Activated CD8-positive, alpha-beta memory T cell treated with anti-CD3 and anti-CD28 coated beads, Interleukin-2, amount 10 ng/mL, durations not matched to agents 7 days and 5 days (primary cell): Measurements from ENCODE around the gene PER1. TPM values are rescaled to one million over a fixed set of nuclear protein-coding genes. Genes with fewer than 3 reads are reported as not detected.
A peak's percentile ranks its signal among the peaks of the same experiment; 100 is the strongest.
"Not testable (repeated sequence)": the region's sequence is repeated elsewhere in the genome, so short reads cannot be mapped to it uniquely, and the experiment has no call there.

Source experiments
- ATAC-seq: fragments of 150-1000 bp; cut with Tn5 transposase; one replicate; pipeline ENCODE4 v1.10.0; 2021; ENCODE audit warnings: moderate library complexity
- CTCF ChIA-PET: fragments of 350-600 bp; sonication (Branson Sonifier 250); formaldehyde crosslinking; loops from one replicate; lab custom pipeline; 2021; ENCODE audit warnings: antibody characterized with exemption; lab: Charles Lee
- DNase-seq: peaks from one replicate; pipeline ENCODE4 v3.0.0-alpha.2; 2020
- H3K27ac Mint-ChIP-seq: one replicate; pipeline ENCODE4 v1.8.0; 2021; ENCODE audit warnings: mild to moderate bottlenecking, mixed read lengths
- H3K27me3 Mint-ChIP-seq: one replicate; pipeline ENCODE4 v1.8.0; 2021; ENCODE audit warnings: mixed read lengths
- H3K36me3 Mint-ChIP-seq: one replicate; pipeline ENCODE4 v1.8.0; 2021; ENCODE audit warnings: mild to moderate bottlenecking, mixed read lengths
- H3K4me1 Mint-ChIP-seq: one replicate; pipeline ENCODE4 v1.8.0; 2021; ENCODE audit warnings: mixed read lengths
- H3K4me3 Mint-ChIP-seq: one replicate; pipeline ENCODE4 v1.8.0; 2021; ENCODE audit warnings: mild to moderate bottlenecking, moderate library complexity, mixed read lengths
- H3K9me3 Mint-ChIP-seq: one replicate; pipeline ENCODE4 v1.8.0; 2022; ENCODE audit warnings: low read depth, mixed read lengths
- total RNA-seq, 2 experiments: library from RNA; stranded (reverse); gene quantifications; one replicate each; pipeline ENCODE4 v1.2.3, GENCODE V29; 2021

Gene PER1
- total RNA-seq, 2 experiments from 2014 or later = 47.3 to 56.4 TPM

GRCh38 chr17:8176998-8177731 is 25.0 kb upstream of the PER1 start:
- CTCF ChIA-PET = interaction anchor here (0.7 to 3.1 kb wide), 6 partner anchors 10 to 433 kb away, joined by 3 to 15 read pairs (median 4); partner anchors contain the start of gene BORCS6

DNA sequence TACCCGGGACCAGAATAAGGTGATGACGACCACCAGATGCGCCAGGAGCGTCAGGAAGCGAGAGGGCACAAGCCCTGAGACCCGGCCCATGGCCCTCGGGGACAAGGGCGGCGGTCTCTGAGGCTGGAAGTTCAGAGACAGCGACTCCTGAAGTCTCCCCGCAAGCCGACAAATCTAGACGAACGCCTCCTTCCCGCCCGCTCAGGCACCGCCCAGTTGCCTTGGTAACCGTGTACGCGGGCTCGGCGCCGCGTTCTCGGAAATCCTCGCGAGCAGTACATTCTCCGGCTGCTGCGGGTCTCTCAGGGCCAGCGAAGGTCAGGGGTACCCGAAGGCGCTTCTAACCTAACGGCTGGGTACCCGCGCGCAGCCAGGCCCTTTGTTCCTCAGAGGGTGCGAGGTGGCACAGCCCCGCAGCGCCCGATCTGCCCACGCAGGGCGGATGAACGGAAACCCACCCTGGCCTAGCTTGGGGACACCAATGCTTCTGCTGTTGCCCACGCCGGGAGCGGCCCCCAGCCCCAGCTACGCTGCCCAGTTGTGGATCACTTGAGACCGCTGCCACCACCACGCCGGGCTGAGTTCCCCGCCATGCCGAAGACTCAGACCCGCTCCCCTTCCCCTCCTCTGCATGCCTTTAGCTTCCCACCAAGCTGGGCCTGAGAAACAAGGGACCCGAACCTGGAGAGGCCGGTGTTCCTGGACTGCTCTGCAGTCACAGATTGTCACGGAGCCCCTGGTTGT is 24.2 kb upstream of the PER1 start, which contains the start of gene TMEM107:
TMEM107 (minus strand) TSS at position 184 of the 744 bp plus-strand sequence; CDS start at position 90, 94 bp downstream.
- no peaks in the 10 kb centered on the region for H3K36me3 Mint-ChIP-seq
- H3K27ac Mint-ChIP-seq = peak within 1 kb of the TSS; percentile 87
- no peaks in the 10 kb centered on the region for H3K27me3 Mint-ChIP-seq
- no peaks in the 10 kb centered on the region for H3K9me3 Mint-ChIP-seq
- DNase-seq (peak; percentile 93), ATAC-seq (peak; percentile 63)
- H3K4me1 Mint-ChIP-seq = peaks cover 43% of the 10 kb centered on the region
- peak within 1 kb of the TSS; percentile 84 for H3K4me3 Mint-ChIP-seq
- CTCF ChIA-PET = interaction anchor here (0.6 to 3.1 kb wide), 7 partner anchors 9 to 660 kb away, joined by 3 to 15 read pairs (median 4); partner anchors contain the start of gene BORCS6

More at GRCh38 chr17:8176998-8177731, 25.0 kb upstream of the PER1 start:
- no peaks in the 10 kb centered on the region for H3K9me3 Mint-ChIP-seq
- peaks cover 42% of the 10 kb centered on the region for H3K4me1 Mint-ChIP-seq
- H3K4me3 Mint-ChIP-seq = peak overlapping the region; percentile 84
- H3K36me3 Mint-ChIP-seq = no peaks in the 10 kb centered on the region
- no peak for ATAC-seq
- peak overlapping the region; percentile 87 for H3K27ac Mint-ChIP-seq
- DNase-seq = no peak
- no peaks in the 10 kb centered on the region for H3K27me3 Mint-ChIP-seq

DNA sequence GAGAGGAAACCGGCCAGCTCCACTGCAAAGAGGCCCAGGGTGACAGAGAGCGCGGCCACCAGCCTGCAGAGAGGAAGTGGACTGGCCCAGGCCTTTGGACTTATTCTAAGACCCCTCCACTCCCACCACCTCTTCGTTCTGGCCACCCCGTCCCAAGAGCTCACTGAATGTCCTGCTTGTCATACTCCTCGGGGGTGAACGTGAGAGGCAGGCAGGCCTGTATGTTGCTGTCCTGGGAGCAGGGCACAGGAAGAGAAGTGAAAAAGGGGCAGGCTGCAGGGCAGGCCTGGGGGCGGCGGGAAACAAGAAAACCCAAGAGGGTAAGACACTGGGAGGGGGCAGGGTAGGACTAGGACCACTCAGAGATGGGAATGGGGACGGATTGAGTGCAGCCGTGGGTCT is 23.6 kb upstream of the PER1 start:
- Mint-ChIP-seq H3K4me3 (peak overlapping the region; percentile 84), H3K27ac (peak overlapping the region; percentile 87), H3K36me3 (no peaks in the 10 kb centered on the region), H3K9me3 (no peaks in the 10 kb centered on the region), H3K4me1 (peaks cover 41% of the 10 kb centered on the region), H3K27me3 (no peaks in the 10 kb centered on the region)
- CTCF ChIA-PET = interaction anchor here (0.6 to 3.1 kb wide), 6 partner anchors 8 to 57 kb away, joined by 3 to 15 read pairs (median 4); no protein-coding TSS in a partner anchor
- DNase-seq = no peak
- peak; percentile 1 for ATAC-seq

GRCh38 chr17:8173871-8174322 is 21.7 kb upstream of the PER1 start:
- no peak for DNase-seq
- no peak for ATAC-seq
- Mint-ChIP-seq H3K36me3 (no peaks in the 10 kb centered on the region), H3K27me3 (no peaks in the 10 kb centered on the region), H3K4me3 (peak overlapping the region; percentile 77), H3K9me3 (no peaks in the 10 kb centered on the region), H3K27ac (peak overlapping the region; percentile 99), H3K4me1 (peaks cover 41% of the 10 kb centered on the region)
- CTCF ChIA-PET = interaction anchor here (0.5 to 3.1 kb wide), 21 partner anchors 10 to 126 kb away, joined by 3 to 17 read pairs (median 4); partner anchors contain the start of genes ALOXE3, AURKB, PER1 and VAMP2

DNA sequence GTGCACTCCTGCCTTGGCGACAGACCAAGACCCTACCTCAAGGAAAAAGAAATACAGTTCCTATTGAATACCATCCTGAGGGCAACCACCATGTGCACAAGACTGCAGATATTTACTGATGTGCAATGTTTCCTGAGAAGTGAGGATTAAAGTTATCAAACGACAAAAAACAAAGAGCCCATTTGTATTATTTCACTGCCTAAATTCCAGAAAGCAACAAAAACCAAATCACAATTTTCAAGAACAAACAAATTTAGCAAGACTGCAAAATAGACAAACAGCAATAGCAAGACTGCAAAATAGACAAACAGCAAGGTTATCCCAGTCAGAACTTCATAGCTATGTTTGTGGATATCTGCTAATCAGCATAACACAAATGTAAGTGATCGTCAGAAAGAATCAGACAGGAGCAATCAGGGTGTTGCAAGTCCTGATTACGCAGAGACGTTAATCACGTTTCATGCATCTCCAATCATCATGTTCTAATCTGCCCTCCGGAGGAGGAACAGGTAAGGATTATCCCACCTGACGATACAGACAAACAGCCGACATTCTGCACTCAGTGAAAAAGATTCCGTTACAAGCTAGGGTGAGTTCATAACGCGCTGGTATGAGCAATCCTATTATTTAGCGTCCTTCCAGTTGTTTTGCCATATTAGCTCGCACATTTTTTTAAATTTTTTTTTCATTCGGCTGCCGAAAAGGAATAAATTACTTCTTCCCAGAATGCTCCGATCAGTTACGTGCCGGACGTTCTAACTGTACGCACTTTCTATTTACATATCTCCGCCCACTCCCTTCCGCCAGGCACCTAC is 21.1 kb upstream of the PER1 start:
- Mint-ChIP-seq H3K36me3 (no peaks in the 10 kb centered on the region), H3K27ac (peak overlapping the region; percentile 99), H3K9me3 (no peaks in the 10 kb centered on the region), H3K4me1 (peaks cover 41% of the 10 kb centered on the region), H3K27me3 (no peaks in the 10 kb centered on the region), H3K4me3 (peak overlapping the region; percentile 77)
- peak; percentile 91 for DNase-seq
- ATAC-seq = peak; percentile 75
- CTCF ChIA-PET = interaction anchor here (0.5 to 1.3 kb wide), 22 partner anchors 10 to 127 kb away, joined by 3 to 17 read pairs (median 4); partner anchors contain the start of genes ALOXE3, AURKB, PER1 and PFAS

- H3K9me3 Mint-ChIP-seq, ATAC-seq, DNase-seq, H3K4me3 Mint-ChIP-seq, H3K27me3 Mint-ChIP-seq, H3K36me3 Mint-ChIP-seq, CTCF ChIA-PET, H3K27ac Mint-ChIP-seq: not testable (repeated sequence)
- peaks cover 27% of the 10 kb centered on the region for H3K4me1 Mint-ChIP-seq
Measured at GRCh38 chr17:8170186-8170585, 18.0 kb upstream of the PER1 start.

GRCh38 chr17:8167526-8167925 is 15.3 kb upstream of the PER1 start:
- Mint-ChIP-seq H3K4me1 (peaks cover 26% of the 10 kb centered on the region), H3K9me3 (no peaks in the 10 kb centered on the region), H3K36me3 (no peaks in the 10 kb centered on the region), H3K27me3 (no peaks in the 10 kb centered on the region), H3K4me3 (no peak overlapping the region), H3K27ac (no peak overlapping the region)
- ATAC-seq (no peak), DNase-seq (no peak)
- CTCF ChIA-PET = interaction anchor here (0.8 to 1.6 kb wide), 4 partner anchors 9 to 11 kb away, joined by 3 to 5 read pairs (median 4); partner anchors contain the start of gene TMEM107

- ATAC-seq = no peak
- no peak for DNase-seq
- H3K27me3 Mint-ChIP-seq = no peaks in the 10 kb centered on the region
- H3K4me3 Mint-ChIP-seq = no peak overlapping the region
- H3K36me3 Mint-ChIP-seq = peaks cover 2% of the 10 kb centered on the region
- CTCF ChIA-PET = interaction anchor here (1.0 to 1.6 kb wide), 2 partner anchors 8 to 10 kb away, joined by 3 to 5 read pairs; no protein-coding TSS in a partner anchor
- no peak overlapping the region for H3K27ac Mint-ChIP-seq
- H3K9me3 Mint-ChIP-seq = no peaks in the 10 kb centered on the region
- peaks cover 26% of the 10 kb centered on the region for H3K4me1 Mint-ChIP-seq
Measured at GRCh38 chr17:8166731-8167130, 14.5 kb upstream of the PER1 start.

DNA sequence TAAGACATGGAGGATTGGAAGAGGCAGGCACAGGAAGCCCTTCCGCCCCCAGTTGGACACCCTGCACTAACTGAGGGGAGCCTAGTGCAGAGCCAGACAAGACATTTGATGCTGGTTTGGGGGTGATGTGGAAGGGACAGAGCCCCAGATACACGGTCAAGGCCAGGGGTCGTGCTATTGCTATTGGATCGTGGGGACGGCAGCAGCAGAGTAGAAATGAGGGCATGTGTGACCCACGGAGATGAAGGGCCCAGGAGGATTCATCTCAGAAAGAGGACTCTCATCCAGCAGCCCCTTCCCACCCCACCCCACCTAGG is 12.6 kb upstream of the PER1 start:
- Mint-ChIP-seq H3K9me3 (no peaks in the 10 kb centered on the region), H3K27me3 (no peaks in the 10 kb centered on the region), H3K4me1 (peaks cover 43% of the 10 kb centered on the region), H3K36me3 (peaks cover 19% of the 10 kb centered on the region), H3K27ac (peak overlapping the region; percentile 99), H3K4me3 (peak overlapping the region; percentile 79)
- CTCF ChIA-PET = interaction anchor here (0.7 to 3.0 kb wide), 9 partner anchors 9 to 73 kb away, joined by 3 to 17 read pairs (median 4); partner anchors contain the start of gene PER1
- peak; percentile 63 for DNase-seq
- ATAC-seq = peak; percentile 13

- Mint-ChIP-seq H3K9me3 (no peaks in the 10 kb centered on the region), H3K27ac (peak overlapping the region; percentile 99), H3K4me3 (peak overlapping the region; percentile 79), H3K36me3 (peaks cover 19% of the 10 kb centered on the region), H3K4me1 (peaks cover 49% of the 10 kb centered on the region), H3K27me3 (no peaks in the 10 kb centered on the region)
- peak; percentile 59 for ATAC-seq
- CTCF ChIA-PET = interaction anchor here (0.7 to 3.0 kb wide), 12 partner anchors 9 to 104 kb away, joined by 3 to 17 read pairs (median 3); partner anchors contain the start of gene PER1
- peak; percentile 91 for DNase-seq
Measured at GRCh38 chr17:8163978-8164814, 12.0 kb upstream of the PER1 start.

DNA sequence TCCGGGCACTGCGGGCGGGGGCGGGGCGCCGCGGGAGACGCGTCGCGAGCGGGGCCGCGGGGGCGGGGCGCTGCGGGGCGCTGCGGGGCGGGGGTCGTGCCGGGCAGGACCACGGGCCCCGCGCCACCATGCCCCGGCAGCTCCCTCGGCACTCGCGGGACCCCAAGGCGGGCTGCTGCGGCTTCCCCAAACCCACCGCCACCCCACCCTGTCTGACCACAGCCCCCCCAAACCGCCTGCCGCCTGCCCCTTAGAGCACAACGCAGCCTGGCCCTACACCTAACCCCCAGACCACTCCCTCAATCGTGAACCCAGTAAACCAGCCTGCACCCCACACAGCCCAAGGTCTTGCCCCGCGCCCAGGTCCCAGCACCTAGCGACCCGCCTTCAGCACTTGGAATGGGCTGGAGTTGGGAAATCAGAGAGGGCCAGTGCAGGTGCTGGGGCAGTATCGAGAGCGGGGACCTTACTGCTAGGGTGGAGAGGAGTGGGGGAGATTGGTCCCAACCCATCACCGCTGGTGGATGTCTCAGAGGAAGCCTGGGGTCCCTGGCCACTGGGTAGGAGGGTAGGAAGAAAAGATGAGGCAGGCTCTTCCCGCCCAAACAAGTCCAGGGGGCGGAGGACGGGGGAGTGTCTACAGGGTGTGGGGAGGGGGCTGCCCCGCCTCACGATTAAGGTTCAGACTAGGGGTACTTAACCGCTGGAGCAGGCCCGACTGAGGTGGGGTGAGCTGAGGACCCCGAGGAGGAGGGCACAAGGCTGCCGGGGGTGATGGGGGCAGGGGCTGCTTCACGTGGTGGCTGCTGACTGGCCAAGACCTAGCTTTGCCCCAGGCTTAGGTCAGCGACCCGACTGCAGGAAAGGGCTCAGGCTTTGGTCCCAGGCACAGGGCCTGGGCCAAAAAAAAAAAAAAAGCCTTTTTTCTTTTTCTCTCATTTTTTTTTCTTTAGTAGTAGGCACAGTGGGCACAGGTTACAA is 11.1 kb upstream of the PER1 start:
- CTCF ChIA-PET = interaction anchor here (0.5 to 7.9 kb wide), 11 partner anchors 10 to 103 kb away, joined by 3 to 92 read pairs (median 4); partner anchors contain the start of gene PER1
- Mint-ChIP-seq H3K27me3 (no peaks in the 10 kb centered on the region), H3K27ac (peak overlapping the region; percentile 99), H3K9me3 (no peaks in the 10 kb centered on the region), H3K36me3 (peaks cover 19% of the 10 kb centered on the region), H3K4me1 (peaks cover 56% of the 10 kb centered on the region), H3K4me3 (peak overlapping the region; percentile 85)
- DNase-seq (peak; percentile 58), ATAC-seq (peak; percentile 18)
